ENCODE results near the gene GAS2L1.

DNA sequence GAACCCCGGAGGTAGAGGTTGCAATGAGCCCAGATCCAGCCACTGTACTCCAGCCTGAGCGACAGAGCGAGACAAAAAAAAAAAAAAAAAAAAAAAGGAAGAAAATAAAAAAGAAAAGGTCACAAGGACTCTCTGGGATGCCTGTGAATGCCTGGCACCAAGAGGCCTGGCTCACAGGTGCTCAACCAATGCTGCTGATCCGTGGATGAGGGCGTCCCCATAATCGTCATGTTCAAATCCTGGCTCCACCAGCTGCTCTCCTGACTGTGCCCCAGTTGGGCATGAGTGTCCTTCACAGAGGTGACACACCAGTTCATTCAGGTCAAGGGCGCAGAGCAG lies 645 bp upstream of the GAS2L1 start:
- TF ChIP-seq, protein P1, sequence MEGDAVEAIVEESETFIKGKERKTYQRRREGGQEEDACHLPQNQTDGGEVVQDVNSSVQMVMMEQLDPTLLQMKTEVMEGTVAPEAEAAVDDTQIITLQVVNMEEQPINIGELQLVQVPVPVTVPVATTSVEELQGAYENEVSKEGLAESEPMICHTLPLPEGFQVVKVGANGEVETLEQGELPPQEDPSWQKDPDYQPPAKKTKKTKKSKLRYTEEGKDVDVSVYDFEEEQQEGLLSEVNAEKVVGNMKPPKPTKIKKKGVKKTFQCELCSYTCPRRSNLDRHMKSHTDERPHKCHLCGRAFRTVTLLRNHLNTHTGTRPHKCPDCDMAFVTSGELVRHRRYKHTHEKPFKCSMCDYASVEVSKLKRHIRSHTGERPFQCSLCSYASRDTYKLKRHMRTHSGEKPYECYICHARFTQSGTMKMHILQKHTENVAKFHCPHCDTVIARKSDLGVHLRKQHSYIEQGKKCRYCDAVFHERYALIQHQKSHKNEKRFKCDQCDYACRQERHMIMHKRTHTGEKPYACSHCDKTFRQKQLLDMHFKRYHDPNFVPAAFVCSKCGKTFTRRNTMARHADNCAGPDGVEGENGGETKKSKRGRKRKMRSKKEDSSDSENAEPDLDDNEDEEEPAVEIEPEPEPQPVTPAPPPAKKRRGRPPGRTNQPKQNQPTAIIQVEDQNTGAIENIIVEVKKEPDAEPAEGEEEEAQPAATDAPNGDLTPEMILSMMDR (conservative IDR thresholded peaks at IDR 0.05; ENCODE audit: low read length) = no peak
- TF ChIP-seq EZH2phosphoT487 (IDR thresholded peaks at IDR 0.05; ENCODE audit: borderline replicate concordance, low read depth, low read length) = no peak

Measured in OCI-LY7 (cell line).